HG03460 (cell line): ENCODE results near the gene ZNF80.
"Not testable (repeated sequence)": the region's sequence is repeated elsewhere in the genome, so short reads cannot be mapped to it uniquely, and the experiment has no call there.

ENCODE experiments used
- ATAC-seq: cut with Tn5 transposase; IDR thresholded peaks from one replicate; pipeline ENCODE4 v1.9.1; 2021; ENCODE audit not compliant: unreplicated experiment

Gene ZNF80

GRCh38 chr3:114237478-114237877 is at the start of gene ZNF80:
Gene ZNF80 (minus strand): TSS chr3:114237578. CDS start chr3:114237074, 504 bp downstream.
- not testable (repeated sequence) for ATAC-seq

GRCh38 chr3:114286266-114286665 is 48.9 kb upstream of the ZNF80 start:
- ATAC-seq, result no peak

- no peak for ATAC-seq
Observed at GRCh38 chr3:114285648-114286230, 48.4 kb upstream of the ZNF80 start.

GRCh38 chr3:114284644-114285043 is 47.3 kb upstream of the ZNF80 start:
- no peak for ATAC-seq

GRCh38 chr3:114276856-114277255 is 39.5 kb upstream of the ZNF80 start:
- ATAC-seq, result not testable (repeated sequence)

- ATAC-seq, result no peak
Observed at GRCh38 chr3:114274929-114275328, 37.6 kb upstream of the ZNF80 start.

- no peak for ATAC-seq
Observed at GRCh38 chr3:114272271-114272670, 34.9 kb upstream of the ZNF80 start.

- ATAC-seq, result no peak
Observed at GRCh38 chr3:114270019-114270418, 32.6 kb upstream of the ZNF80 start.

GRCh38 chr3:114260152-114260551 is 22.8 kb upstream of the ZNF80 start:
- no peak for ATAC-seq

GRCh38 chr3:114259566-114259965 is 22.2 kb upstream of the ZNF80 start:
- ATAC-seq, result no peak

GRCh38 chr3:114253505-114253904 is 16.1 kb upstream of the ZNF80 start:
- no peak for ATAC-seq

GRCh38 chr3:114252954-114253353 is 15.6 kb upstream of the ZNF80 start:
- no peak for ATAC-seq

GRCh38 chr3:114242947-114243346 is 5.6 kb upstream of the ZNF80 start:
- ATAC-seq, result peak; percentile 79

- no peak for ATAC-seq
Observed at GRCh38 chr3:114241262-114241661, 3.9 kb upstream of the ZNF80 start.

GRCh38 chr3:114238146-114238785 is 888 bp upstream of the ZNF80 start:
- ATAC-seq, result not testable (repeated sequence)

- no peak for ATAC-seq
Observed at GRCh38 chr3:114235431-114235830, 1.9 kb downstream of the ZNF80 start.

- no peak for ATAC-seq
Observed at GRCh38 chr3:114234745-114235144, 2.6 kb downstream of the ZNF80 start.

- ATAC-seq, result no peak
Observed at GRCh38 chr3:114231616-114232015, 5.8 kb downstream of the ZNF80 start.

GRCh38 chr3:114227076-114227475 is 10.3 kb downstream of the ZNF80 start:
- no peak for ATAC-seq

- ATAC-seq, result no peak
Observed at GRCh38 chr3:114226313-114226712, 11.1 kb downstream of the ZNF80 start.

- peak; percentile 89 for ATAC-seq
Observed at GRCh38 chr3:114223143-114223542, 14.2 kb downstream of the ZNF80 start.

GRCh38 chr3:114221881-114222264 is 15.5 kb downstream of the ZNF80 start:
- no peak for ATAC-seq
